Breast epithelium (tissue), 3 donors: ENCODE data around the gene HDHD3.

Experiments used
- CTCF ChIP-seq, 3 donors: fragments of 450-650 bp; IDR thresholded peaks; one replicate each; pipeline ENCODE4 v1.5.1; 2016 to 2017; ENCODE audit warnings: antibody characterized with exemption in 3 of 3, mild to moderate bottlenecking in 3 of 3, moderate library complexity in 3 of 3
- POLR2A ChIP-seq: fragments of 450-650 bp; IDR thresholded peaks from one replicate; pipeline ENCODE4 v1.6.1; 2016; ENCODE audit warnings: antibody characterized with exemption, mild to moderate bottlenecking, moderate library complexity
- POLR2AphosphoS5 ChIP-seq, 3 donors: sonication (generic); formaldehyde crosslinking; IDR thresholded peaks; one replicate each; pipeline ENCODE4 v1.6.1; 2017; ENCODE audit warnings: antibody characterized with exemption in 3 of 3

- no peak for TF ChIP-seq CTCF (IDR thresholded peaks at IDR 0.05)
- peak; percentile 36 for TF ChIP-seq POLR2A
- peak; percentile 74 to 82 (median 77) for TF ChIP-seq POLR2AphosphoS5 (IDR thresholded peaks at IDR 0.05)
Measured at GRCh38 chr9:113340011-113340699, 36.6 kb downstream of the HDHD3 start, which contains the start of gene WDR31.
